NCI-H69 (cell line): ENCODE data around the gene ACD.
A peak's percentile ranks its signal among the peaks of the same experiment; 100 is the strongest.

Experiments used
- DNase-seq: peaks from one replicate; lab custom pipeline; 2025; lab: John Stamatoyannopoulos, UW

Gene ACD

DNA sequence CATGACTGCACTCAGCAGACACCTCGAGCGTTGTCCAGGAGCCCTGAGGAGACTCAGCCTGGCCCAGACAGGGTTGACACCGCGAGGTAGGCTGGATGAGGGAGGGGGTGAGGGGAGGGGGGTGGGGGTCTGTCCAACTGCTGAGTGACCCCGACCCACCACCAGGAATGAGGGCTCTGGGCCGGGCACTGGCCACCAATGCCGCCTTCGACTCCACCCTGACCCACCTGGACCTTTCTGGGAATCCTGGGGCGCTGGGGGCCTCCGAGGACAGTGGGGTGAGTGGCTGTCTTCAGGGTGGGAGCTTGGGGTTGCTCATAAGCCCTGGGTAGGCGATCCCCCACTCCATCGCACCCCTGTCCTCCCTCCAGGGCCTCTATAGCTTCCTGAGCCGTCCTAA, 12.4 kb downstream of the ACD start:
- no peak for DNase-seq

DNA sequence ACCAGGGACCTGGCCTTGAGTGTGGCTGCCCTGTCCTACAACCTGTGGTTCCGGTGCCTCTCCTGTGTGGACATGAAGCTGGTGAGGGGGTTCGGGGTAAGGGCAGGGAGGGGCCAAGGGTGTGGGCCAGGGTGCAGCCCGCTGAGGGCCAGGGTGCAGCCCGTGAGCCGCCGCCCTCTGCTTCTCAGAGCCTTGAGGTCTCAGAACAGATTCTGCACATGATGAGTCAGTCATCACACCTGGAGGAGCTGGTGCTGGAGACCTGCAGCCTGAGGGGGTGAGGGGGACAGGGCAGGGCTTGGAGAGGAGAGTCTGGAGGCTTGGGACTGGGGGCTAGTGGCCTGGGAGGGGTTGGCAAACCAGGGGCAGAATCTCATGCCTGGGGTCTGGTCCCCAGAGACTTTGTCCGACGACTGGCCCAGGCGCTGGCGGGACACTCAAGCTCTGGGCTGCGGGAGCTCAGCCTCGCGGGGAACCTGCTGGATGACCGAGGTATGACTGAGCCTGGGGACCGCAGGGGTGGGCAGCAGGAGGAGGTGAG, 12.9 kb downstream of the ACD start:
- no peak for DNase-seq

DNA sequence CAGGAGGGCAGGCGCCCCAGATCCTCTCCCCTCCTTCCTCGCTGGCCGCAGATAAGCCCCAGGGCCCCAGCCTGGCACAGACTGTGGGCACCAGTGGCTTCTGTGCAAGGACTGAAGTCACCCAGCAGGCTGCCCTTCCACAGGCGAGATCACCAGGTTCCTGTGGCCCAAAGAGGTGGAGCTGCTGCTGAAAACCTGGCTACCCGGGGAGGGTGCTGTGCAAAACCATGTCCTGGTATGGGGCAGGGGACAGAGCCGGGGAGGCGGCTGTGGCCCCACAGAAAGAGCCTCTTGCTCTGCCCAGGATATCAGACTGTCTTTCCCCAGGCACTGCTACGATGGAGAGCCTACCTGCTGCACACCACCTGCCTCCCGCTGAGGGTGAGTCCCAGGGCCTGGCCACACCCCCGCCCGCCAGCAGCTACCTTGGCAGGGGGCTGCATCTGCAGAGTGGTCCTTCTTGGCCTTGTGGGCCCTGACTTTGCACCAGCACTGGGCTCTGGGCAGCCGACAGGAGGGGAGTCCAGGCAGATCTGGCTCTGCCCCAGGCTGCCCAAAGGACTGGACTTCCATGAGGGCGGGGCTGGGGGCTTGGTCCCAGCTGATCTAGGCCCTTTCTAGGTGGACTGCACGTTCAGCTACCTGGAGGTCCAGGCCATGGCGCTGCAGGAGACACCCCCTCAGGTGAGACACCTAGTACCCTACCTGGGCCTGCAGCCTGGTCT, 14.5 kb downstream of the ACD start:
- DNase-seq = peak; percentile 29

DNA sequence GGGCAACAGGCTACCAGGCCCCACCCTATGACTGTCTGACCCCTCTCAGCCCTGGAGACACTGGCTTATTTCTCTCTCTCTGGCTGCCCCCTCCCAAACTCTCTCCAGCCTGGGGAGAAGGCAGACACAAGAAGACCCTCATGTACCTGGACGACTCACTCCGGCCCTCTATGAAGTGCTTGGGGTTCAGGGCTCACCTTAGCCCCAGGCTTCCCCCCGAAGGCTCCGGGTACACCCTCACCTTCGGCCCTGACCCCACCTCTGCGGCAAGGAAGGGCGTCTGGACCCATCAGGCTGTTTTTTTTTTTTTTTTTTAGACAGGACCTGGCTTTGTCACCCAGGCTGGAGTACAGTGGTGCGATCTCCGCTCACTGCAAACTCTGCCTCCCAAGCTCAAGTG, 16.0 kb downstream of the ACD start:
- DNase-seq = no peak

DNA sequence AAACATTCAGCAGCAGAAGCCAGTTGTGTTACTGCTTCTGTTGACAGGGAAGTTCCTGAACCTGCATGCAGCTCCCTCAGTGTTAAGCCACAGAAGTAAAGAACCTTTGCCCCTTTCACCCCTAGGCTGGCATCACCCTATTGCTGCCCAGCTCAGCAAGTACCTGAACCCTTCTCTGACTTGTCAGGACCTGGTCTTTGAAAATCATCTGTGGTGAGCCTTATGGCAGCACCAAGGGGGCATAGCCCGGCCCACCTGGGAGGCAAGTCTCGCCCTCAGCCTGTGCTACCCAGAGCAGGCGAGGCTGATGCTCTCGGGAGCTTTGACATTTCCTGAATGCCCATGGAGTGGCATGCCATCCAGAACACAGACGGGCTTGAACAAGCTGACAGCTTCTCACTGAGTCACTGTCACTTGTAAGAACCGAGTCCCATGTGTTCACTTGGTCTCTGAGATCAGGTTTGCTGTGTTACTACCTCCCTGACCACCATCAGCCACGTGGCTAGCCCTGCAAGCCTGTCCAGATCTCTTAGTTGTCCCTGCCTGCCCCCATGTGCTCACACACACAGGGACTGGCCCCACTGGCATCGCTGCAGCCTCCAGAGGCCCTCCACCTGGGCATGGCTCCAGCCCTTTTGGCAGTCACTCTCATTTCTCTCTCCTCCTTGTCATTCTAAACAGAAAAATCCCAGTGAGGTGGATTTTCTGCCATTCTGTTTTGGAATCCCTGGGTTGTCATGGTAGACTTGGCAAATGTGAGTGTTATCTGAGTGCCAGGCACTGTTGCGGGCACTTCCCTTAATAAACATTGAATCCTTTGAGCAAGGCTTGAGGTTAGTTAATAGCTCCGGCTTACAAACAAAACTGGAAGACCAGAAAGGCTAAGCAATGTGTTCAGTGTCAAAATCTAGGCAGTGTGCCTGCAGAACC, 18.0 kb downstream of the ACD start:
- DNase-seq = no peak

DNA sequence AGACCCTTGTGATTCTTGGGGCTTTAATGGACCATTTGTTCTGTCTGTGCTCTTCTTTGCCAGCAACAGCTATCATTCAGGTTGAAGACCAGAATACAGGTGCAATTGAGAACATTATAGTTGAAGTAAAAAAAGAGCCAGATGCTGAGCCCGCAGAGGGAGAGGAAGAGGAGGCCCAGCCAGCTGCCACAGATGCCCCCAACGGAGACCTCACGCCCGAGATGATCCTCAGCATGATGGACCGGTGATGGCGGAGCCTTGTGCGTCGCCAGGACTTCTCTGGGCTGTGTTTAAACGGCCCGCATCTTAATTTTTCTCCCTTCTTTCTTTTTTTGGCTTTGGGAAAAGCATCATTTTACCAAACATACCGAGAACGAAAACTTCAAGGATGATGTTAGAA, 22.4 kb downstream of the ACD start:
- no peak for DNase-seq

DNA sequence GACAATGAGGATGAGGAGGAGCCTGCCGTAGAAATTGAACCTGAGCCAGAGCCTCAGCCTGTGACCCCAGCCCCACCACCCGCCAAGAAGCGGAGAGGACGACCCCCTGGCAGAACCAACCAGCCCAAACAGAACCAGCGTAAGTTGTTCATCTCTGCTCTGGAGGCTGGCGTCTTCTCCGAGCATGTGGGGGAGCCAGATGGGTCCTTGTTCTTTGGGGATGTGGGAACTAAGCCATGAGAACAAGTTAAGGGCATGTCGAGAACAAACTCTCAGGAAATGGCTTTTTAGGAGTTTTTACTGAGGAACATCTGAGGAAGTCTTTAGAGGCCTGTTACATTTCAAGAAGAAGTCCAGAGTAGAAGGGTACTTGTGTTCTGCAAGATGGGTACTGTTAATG, 23.3 kb downstream of the ACD start:
- no peak for DNase-seq

DNA sequence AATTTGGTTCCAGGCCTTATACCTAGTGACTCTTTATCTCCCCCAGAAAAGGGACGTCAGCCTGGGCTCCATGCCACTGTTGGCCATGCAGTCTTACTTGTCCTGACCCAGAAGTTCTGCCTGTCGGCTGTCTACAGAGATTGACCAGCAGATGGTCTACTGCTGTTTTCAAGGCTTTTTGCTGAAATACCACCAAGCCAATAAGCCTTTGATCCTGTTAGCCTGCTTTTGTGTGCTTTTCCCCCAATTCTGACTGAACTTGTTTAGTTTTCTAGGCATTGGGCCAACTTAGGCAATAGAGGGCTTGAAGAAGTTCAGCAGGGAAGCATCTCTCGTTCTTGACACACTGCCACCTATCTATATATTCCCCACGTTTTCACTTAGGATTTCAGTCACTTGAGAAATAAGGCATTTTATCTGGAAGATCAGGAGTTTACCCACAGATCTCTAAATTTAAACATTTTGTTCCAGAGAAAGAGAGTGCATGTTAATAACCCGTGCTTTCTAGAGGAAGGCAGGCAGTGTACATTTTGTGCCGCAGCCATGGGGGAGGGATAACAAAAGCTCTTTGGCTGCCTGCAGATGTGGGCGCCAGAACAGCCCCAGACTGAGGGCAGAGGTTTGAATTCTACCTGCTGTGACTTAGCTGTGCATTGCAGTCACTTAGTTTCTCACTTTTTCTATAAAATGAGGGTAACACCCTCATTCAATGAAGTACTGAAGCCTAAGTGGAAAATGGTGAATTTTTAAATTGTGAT, 27.5 kb downstream of the ACD start:
- no peak for DNase-seq

DNA sequence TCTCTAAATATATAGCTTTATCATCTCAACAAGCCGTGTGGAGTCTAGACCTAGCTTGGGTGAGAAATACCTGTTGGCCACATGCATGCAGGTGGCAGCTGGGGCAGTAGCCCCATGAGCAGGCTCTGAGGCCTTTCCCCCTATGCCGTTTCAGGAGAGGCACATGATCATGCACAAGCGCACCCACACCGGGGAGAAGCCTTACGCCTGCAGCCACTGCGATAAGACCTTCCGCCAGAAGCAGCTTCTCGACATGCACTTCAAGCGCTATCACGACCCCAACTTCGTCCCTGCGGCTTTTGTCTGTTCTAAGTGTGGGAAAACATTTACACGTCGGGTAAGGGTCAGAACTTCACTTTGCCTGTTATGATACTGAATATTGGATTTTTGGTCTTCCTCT, 31.8 kb downstream of the ACD start:
- no peak for DNase-seq

DNA sequence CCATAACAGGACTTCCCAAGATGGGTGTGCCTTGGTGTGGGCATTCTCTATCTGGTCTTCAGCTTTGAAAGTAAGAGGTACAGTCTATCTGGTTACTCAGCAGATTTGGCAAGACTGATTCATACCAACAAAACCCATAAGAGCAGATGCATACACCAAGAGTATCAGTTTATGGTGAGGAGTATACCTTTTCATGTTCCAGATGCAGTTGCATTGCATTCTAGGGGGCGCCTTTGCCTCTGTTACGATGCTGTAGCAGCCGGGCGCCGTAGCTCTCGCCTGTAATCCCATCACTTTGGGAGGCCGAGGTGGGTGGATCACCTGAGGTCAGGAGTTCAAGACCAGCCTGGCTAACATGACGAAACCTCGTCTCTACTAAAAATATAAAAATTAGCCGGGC, 46.3 kb downstream of the ACD start:
- DNase-seq = no peak

DNA sequence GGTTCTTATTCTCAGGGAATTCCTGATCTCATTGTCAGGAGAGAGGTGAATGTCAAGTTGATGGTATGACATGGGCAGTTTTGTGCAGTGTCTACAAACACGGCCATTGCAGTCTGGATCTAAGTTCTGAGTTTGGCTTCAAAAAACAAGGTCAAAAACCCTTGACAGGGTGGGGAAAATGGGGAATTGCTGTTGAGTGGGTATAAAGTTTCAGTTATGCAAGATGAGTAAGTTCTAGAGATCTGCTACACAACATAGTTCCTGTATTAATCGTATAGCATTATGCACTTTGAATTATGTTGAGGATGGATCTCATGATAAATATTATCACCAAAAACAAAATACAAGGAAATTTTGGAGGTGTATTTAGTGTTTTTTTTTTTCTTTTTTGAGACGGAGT, 51.7 kb downstream of the ACD start:
- no peak for DNase-seq
